GM10266 (cell line): ENCODE measurements around the gene UAP1.

ENCODE experiments used
- DNase-seq: peaks from one replicate; pipeline ENCODE4 v3.0.0; 2012; ENCODE audit errors: extremely low spot score
- TF ChIP-seq, protein P1 (sequence below): IDR thresholded peaks from 2 replicates; pipeline ENCODE4 v1.5.1; 2012; ENCODE audit warnings: mild to moderate bottlenecking, low read depth; ENCODE audit not compliant: control insufficient read depth, insufficient read depth; ENCODE audit errors: missing control alignments

Gene UAP1

DNA sequence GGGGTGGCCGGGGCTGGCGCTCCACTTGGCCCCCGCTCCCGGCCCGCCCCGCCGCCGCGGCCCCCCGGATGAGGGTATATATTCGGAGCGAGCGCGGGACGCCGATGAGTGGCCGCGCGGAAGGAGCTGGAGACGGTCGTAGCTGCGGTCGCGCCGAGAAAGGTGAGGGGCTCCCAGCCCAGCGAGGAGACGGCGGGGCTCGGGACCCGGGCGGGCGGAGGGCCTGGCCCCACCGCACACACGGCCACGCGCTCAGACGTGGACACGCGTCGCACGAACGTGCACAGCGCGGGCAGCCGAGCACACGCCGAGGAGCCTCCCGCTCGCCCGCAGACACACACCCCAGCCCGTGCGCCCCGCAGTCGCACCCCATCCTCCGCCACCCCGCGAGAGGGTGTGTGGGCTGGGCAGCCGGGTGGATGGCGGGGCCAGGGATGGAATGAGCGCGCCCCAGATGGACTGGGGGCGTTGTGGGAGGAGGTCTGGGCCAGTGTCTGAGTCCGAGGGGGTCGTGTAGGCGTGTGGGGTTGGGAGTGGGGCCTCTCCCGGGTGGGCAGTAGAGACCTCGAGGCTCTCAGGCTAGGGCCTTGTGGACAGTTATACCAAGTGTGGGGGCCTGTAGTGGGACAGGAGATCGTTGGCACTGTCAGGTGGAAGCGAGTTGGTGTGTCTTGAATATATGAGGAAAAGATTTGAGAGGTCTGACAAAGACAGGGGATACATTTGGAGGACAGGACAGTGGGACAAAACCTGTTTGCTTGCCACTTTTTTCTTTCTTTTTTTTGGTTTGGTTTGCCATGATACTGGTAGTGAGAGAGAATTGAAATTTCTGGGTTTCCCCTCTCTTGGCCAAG is at the start of gene UAP1:
TSS of gene UAP1 (plus strand) at position 107 of the 854 bp plus-strand sequence. CDS start 4,347 bp downstream, outside the sequence.
- DNase-seq: peak; percentile 29
- TF ChIP-seq, protein P1, sequence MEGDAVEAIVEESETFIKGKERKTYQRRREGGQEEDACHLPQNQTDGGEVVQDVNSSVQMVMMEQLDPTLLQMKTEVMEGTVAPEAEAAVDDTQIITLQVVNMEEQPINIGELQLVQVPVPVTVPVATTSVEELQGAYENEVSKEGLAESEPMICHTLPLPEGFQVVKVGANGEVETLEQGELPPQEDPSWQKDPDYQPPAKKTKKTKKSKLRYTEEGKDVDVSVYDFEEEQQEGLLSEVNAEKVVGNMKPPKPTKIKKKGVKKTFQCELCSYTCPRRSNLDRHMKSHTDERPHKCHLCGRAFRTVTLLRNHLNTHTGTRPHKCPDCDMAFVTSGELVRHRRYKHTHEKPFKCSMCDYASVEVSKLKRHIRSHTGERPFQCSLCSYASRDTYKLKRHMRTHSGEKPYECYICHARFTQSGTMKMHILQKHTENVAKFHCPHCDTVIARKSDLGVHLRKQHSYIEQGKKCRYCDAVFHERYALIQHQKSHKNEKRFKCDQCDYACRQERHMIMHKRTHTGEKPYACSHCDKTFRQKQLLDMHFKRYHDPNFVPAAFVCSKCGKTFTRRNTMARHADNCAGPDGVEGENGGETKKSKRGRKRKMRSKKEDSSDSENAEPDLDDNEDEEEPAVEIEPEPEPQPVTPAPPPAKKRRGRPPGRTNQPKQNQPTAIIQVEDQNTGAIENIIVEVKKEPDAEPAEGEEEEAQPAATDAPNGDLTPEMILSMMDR: no peak

DNA sequence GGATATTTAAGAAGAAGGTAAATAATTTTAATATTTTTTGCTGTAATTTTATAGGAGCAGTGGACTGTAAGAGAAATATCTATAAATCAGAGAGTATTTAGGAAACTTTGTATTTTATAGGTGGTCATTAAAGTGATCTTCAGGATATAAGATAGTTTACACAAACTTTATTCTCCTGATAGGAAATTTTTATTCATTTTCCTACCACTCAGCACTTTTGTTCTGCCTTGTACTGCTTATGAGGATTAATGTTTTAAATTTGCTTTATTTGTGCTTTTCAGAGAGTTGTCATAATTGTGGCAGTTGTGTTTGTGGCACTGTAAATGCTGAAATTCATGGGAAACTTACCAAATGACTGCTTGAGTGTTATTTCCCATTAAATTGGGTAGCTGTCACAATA is 34.2 kb upstream of the UAP1 start:
- TF ChIP-seq, protein P1: no peak
- DNase-seq: no peak

DNA sequence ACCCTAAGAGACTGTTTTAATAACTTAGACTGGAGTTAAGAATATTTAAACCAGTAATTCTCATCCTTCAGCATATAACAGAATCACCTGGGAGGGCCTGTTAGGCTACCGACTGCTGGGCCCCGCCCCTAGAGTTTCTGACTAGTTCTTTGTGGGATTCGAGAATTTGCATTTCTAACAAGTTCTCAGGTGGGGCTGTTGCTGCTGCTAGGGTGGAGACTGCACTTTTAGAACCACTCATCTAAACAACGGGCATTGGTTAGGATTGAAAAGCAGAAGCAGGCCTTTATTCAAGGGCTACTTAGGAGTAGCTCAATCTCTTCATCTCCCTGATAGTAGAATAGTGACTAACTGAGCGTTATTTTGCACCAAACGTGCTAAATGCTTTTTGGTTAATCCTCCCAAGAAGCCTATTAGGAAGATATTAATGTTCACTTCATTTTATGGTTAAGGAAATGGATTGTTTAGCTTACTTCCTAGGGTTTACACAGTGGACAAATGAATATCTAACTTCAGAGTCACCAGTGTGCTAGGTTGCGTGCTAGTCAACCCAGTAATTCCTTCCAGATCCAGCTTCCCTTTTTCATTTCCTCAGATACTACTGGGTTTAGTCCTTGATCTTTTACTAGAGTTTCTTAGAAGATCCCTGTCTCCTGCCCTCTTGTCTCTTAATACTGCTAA is 31.1 kb upstream of the UAP1 start:
- DNase-seq: peak; percentile 54
- TF ChIP-seq, protein P1: no peak

DNA sequence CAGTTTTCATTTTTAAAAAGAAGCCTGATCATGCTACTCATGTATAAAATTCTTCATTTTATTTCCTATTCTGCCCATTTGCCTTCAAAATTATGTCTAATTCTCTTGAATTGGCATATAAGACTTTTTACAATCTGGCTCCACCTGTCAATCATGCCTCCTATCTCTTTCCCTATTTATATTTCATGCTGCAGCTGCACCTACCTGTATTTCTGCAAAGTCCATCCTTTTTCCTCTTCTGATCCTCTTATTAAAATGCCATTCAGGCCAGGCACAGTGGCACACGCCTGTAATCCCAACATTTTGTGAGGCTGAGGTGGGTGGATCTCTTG is 30.6 kb upstream of the UAP1 start:
- no peak for DNase-seq
- TF ChIP-seq, protein P1: no peak

DNA sequence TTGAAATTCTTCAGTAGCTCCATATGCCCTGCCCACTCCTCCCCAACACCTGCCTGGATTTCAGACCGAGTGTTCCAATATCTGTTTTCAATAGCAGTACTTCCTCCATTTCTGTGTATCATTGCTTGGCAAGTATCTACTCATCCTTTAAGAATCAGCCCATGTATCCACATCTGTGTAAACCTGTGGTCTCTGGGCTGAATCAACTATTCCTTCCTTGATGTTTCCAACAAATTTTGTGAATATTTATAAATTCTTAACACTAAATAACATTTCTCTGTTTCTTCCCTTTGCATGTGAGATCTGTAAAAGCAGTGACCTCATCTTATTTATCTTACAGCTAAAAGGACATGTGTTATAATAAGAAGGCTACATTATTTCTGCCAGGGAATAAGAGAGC is 26.0 kb upstream of the UAP1 start:
- TF ChIP-seq, protein P1: no peak
- no peak for DNase-seq

DNA sequence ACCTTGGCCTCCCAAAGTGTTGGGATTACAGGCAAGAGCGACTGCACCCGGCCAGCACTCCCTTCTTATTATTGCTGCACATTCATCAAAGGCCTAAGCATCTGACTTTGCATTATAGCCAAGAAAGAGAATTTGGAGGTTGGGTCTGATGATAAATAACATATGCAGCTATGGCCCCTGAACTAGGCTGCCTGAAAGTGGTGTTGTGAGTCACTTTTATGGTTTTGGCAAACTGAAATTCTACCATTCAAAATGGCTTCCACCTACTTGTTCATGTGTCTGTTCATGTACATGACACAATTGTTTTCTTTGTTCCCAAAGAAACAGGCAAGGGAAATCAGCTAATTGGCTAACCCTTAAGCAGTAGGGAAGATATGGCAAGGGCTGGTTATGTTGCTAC is 25.0 kb upstream of the UAP1 start:
- DNase-seq: no peak
- TF ChIP-seq, protein P1: no peak

DNA sequence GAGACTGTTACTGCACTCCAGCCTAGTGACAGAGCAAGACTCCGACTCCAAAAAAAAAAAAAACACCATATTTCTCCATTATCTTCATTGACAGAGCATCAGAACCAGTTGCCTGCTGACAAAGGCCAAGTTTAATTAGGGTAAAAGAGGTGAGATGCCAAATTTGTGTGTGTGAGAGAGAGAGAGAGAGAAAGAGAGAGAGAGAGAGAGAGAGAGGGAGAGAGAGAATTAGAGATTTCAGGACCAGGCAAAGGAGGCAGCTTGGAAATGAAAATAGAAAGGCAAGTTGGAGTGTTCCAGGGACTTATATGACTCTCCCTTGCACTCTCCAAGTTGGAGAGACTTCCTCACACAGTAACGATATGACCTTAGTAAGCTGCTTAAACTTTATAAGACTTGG is 24.3 kb upstream of the UAP1 start:
- no peak for DNase-seq
- TF ChIP-seq, protein P1: no peak
